ENCODE results near the gene PTPN1.

The PTPN1 gene

DNA sequence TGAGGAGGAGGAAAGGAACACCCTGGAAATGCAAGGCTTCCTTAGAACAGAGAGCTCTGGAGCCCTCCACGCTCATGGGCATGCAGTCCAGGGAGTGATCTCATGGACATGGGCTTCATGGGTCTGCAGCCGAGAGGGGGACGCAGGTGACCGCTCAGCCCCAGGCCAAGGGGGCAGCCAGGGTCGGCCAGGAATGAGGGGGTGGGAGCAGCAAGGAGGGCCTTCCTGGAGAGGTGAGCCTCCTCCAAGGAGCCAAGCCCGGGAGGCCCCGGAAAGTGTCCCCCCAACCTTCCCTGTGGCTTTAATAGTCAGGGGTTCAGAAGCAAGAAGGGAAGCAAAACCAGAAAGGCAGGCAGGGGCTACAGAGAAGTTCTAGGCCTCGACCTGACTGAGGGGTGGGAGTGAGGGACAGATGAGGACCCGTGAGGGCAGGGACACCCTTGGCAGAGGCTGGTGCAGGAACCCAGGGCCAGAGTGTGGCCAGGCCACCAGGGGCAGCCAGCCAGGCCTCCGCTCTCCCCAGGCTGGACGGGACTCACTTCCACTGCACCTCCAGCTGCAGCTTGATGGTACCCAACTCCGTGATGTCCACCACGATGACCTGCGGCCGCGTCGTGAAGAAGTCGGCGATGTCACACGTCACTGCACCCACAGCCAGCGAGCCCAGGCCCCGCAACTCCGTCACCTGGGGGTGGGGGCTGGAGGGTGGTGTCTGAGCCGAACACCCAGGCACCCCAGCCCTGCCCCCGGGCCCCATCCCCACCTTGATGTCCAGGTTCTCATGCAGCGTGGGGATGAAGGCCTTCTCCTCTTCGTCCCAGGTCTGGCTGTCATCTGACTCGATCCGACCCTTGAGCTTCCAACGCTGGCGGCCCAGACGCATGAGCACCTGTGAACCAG is 97.9 kb downstream of the PTPN1 start:
- H3K9ac ChIP-seq (ENCODE audit: low read length), result no peak overlapping the region
- no peak for TF ChIP-seq EZH2 (IDR thresholded peaks at IDR 0.05; ENCODE audit: borderline replicate concordance, low read length)
- TF ChIP-seq, protein P1, sequence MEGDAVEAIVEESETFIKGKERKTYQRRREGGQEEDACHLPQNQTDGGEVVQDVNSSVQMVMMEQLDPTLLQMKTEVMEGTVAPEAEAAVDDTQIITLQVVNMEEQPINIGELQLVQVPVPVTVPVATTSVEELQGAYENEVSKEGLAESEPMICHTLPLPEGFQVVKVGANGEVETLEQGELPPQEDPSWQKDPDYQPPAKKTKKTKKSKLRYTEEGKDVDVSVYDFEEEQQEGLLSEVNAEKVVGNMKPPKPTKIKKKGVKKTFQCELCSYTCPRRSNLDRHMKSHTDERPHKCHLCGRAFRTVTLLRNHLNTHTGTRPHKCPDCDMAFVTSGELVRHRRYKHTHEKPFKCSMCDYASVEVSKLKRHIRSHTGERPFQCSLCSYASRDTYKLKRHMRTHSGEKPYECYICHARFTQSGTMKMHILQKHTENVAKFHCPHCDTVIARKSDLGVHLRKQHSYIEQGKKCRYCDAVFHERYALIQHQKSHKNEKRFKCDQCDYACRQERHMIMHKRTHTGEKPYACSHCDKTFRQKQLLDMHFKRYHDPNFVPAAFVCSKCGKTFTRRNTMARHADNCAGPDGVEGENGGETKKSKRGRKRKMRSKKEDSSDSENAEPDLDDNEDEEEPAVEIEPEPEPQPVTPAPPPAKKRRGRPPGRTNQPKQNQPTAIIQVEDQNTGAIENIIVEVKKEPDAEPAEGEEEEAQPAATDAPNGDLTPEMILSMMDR (IDR thresholded peaks at IDR 0.05; ENCODE audit: low read length), result no peak
- no peaks in the 10 kb centered on the region for H3K79me2 ChIP-seq (ENCODE audit: insufficient read depth, low read length)
- H3K4me3 ChIP-seq (ENCODE audit: low read depth, low read length, poor library complexity, severe bottlenecking), result no peak overlapping the region
- H3F3A ChIP-seq (ENCODE audit: insufficient read depth, low read length), result no peaks in the 10 kb centered on the region
- no peaks in the 10 kb centered on the region for H3K36me3 ChIP-seq (ENCODE audit: insufficient read depth, low read length)
- H3K27me3 ChIP-seq (ENCODE audit: insufficient read depth, low read length), result 0 out of 2 replicates have a peak, but pooled peaks cover 4% of the 10 kb centered on the region
- no peak overlapping the region for H3K27ac ChIP-seq (ENCODE audit: low read depth, low read length, poor library complexity, severe bottlenecking)
- no peaks in the 10 kb centered on the region for H3K9me3 ChIP-seq (ENCODE audit: low read length)
- H3K4me2 ChIP-seq (ENCODE audit: low read length), result no peak overlapping the region
- H3K9me2 ChIP-seq (ENCODE audit: low read depth, low read length), result no peaks in the 10 kb centered on the region
- H3K4me1 ChIP-seq (ENCODE audit: insufficient read depth, low read length, severe bottlenecking), result no peaks in the 10 kb centered on the region
- H4K20me1 ChIP-seq (ENCODE audit: insufficient read depth, low read length), result no peaks in the 10 kb centered on the region
- H2AFZ ChIP-seq (ENCODE audit: low read length), result no peak overlapping the region

DNA sequence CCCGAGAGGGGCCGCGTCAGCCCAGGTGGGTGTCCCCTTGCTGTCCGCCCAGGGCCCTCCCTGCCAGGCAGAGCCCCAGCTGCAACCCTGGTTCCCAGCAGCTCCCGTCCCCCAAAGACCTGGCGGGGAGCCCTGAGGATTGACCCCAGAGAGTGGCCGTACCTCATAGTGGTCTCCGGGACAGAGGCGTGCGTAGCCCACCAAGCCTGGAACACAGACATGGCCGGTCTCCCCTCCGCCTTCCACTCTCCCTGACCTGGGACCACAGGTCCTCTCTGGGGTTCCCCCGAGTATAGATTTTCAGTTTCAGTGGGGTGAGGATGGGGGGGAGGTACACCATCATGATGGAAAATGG is 98.5 kb downstream of the PTPN1 start:
- Histone ChIP-seq H3K9me2 (ENCODE audit: low read depth, low read length) (no peaks in the 10 kb centered on the region), H3K27me3 (ENCODE audit: insufficient read depth, low read length) (0 out of 2 replicates have a peak, but pooled peaks cover 4% of the 10 kb centered on the region), H3K36me3 (ENCODE audit: insufficient read depth, low read length) (no peaks in the 10 kb centered on the region), H3K9ac (ENCODE audit: low read length) (no peak overlapping the region), H4K20me1 (ENCODE audit: insufficient read depth, low read length) (no peaks in the 10 kb centered on the region), H3K9me3 (ENCODE audit: low read length) (no peaks in the 10 kb centered on the region), H3K27ac (ENCODE audit: low read depth, low read length, poor library complexity, severe bottlenecking) (no peak overlapping the region), H3K79me2 (ENCODE audit: insufficient read depth, low read length) (no peaks in the 10 kb centered on the region), H3F3A (ENCODE audit: insufficient read depth, low read length) (no peaks in the 10 kb centered on the region), H3K4me3 (ENCODE audit: low read depth, low read length, poor library complexity, severe bottlenecking) (no peak overlapping the region), H2AFZ (ENCODE audit: low read length) (no peak overlapping the region), H3K4me1 (ENCODE audit: insufficient read depth, low read length, severe bottlenecking) (no peaks in the 10 kb centered on the region), H3K4me2 (ENCODE audit: low read length) (no peak overlapping the region)
- TF ChIP-seq EZH2 (IDR thresholded peaks at IDR 0.05; ENCODE audit: borderline replicate concordance, low read length), result no peak
- TF ChIP-seq, protein P1 (IDR thresholded peaks at IDR 0.05; ENCODE audit: low read length), result no peak

DNA sequence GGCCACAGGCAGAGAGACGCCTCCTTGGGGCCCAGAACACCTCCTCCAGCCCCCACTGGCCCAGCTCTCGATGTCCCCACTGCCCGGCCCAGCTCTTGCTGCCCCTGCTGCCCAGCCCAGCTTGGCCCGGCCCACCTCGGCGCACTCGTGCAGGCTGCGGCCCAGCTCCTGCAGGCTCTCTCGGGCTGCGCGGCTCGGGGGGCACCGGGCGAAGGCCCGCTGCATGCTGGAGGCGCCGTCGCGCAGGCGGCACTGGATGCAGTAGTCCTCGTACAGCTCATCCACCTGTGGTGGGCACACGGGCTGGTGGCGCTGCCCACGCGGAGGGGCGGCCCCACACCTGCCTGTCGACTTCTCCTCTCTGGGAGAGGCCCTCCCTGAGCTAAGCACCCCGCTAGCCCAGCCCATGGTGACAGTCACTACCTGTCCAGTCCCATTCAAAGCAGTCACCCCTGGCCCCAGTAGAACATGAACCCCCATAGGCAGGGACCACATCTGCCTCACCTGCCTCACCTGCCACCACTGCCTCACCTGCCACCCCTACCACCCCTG is 99.3 kb downstream of the PTPN1 start:
- Histone ChIP-seq H3K4me1 (ENCODE audit: insufficient read depth, low read length, severe bottlenecking) (no peaks in the 10 kb centered on the region), H3K79me2 (ENCODE audit: insufficient read depth, low read length) (no peaks in the 10 kb centered on the region), H3K4me2 (ENCODE audit: low read length) (no peak overlapping the region), H3K4me3 (ENCODE audit: low read depth, low read length, poor library complexity, severe bottlenecking) (no peak overlapping the region), H3F3A (ENCODE audit: insufficient read depth, low read length) (no peaks in the 10 kb centered on the region), H2AFZ (ENCODE audit: low read length) (no peak overlapping the region), H3K27ac (ENCODE audit: low read depth, low read length, poor library complexity, severe bottlenecking) (no peak overlapping the region), H3K9me2 (ENCODE audit: low read depth, low read length) (no peaks in the 10 kb centered on the region), H3K36me3 (ENCODE audit: insufficient read depth, low read length) (no peaks in the 10 kb centered on the region), H4K20me1 (ENCODE audit: insufficient read depth, low read length) (no peaks in the 10 kb centered on the region), H3K9ac (ENCODE audit: low read length) (no peak overlapping the region), H3K9me3 (ENCODE audit: low read length) (no peaks in the 10 kb centered on the region), H3K27me3 (ENCODE audit: insufficient read depth, low read length) (0 out of 2 replicates have a peak, but pooled peaks cover 4% of the 10 kb centered on the region)
- TF ChIP-seq, protein P1 (IDR thresholded peaks at IDR 0.05; ENCODE audit: low read length), result no peak
- TF ChIP-seq EZH2 (IDR thresholded peaks at IDR 0.05; ENCODE audit: borderline replicate concordance, low read length), result no peak
